Small intestine (tissue), 4 donors: ENCODE data around the gene GRAP2. TPM values are rescaled to one million over a fixed set of nuclear protein-coding genes. Genes with fewer than 3 reads are reported as not detected.

Experiments
- polyA plus RNA-seq, 4 donors: library from polyadenylated mRNA; stranded (reverse) in 3 of 4; unstranded in 1 of 4; fragments of 200-250 nt in 3 of 4; fragments of 120-200 nt in 1 of 4; gene quantifications; one replicate each; pipeline versions ENCODE4 v1.2.1 to v1.2.3, GENCODE V29; 2013
- donor health status: healthy with polysubstance abuse.
- donor health status: Bipolar disorder and iron deficiency.
- donor health status: healthy.

GRAP2 gene
- polyA plus RNA-seq, 4 donors: 2.0 to 3.4 (median 2.6) TPM

Other genes with a start within 250 kb of the GRAP2 start
- gene ENTHD1, start 7.3 kb upstream of the GRAP2 start, polyA plus RNA-seq: under 1 TPM in 2 of 4 donors, not detected in 2; 0.01 to 0.06 TPM
- gene TMA7B, start 59.3 kb downstream of the GRAP2 start, polyA plus RNA-seq: under 1 TPM in 3 of 4 donors, not detected in 1; 0.04 to 0.54 (median 0.15) TPM
- 10 to 100 TPM in 3 of 4 donors, 1 to 10 TPM in 1; 8.5 to 19.9 (median 14.0) TPM for gene FAM83F, start 93.9 kb downstream of the GRAP2 start, polyA plus RNA-seq